MCF 10A (cell line): Measurements from ENCODE around the gene PPP1CC. TPM values are rescaled to one million over a fixed set of nuclear protein-coding genes. Genes with fewer than 3 reads are reported as not detected.

Experiments used
- BruUV-seq: library from RNA; stranded (reverse); fragments of 400-500 nt; replicated peaks from 2 replicates; lab custom pipeline; 2021; lab: Mats Ljungman, UMichigan
- CTCF ChIA-PET: fragments of 300-600 bp; sonication (Branson Sonifier 250); formaldehyde crosslinking; extraction: SDS; loops from one replicate; lab custom pipeline; 2021; ENCODE audit warnings: antibody characterized with exemption, inconsistent platforms; lab: Yijun Ruan, JAX
- POLR2A ChIA-PET: fragments of 300-600, 350-650 bp; sonication (Branson Sonifier 250); formaldehyde crosslinking; extraction: SDS; loops from one replicate; lab custom pipeline; 2020; ENCODE audit warnings: antibody characterized with exemption, inconsistent platforms; lab: Yijun Ruan, JAX
- DNase-seq: peaks from one replicate; pipeline ENCODE4 v3.0.0-alpha.2; 2018; ENCODE audit not compliant: unreplicated experiment
- H3K27ac Mint-ChIP-seq: one replicate; pipeline ENCODE4 v1.8.0; 2022; ENCODE audit warnings: mild to moderate bottlenecking, low read depth, mixed read lengths; ENCODE audit not compliant: unreplicated experiment
- H3K27me3 Mint-ChIP-seq: one replicate; pipeline ENCODE4 v1.8.0; 2022; ENCODE audit warnings: mixed read lengths; ENCODE audit not compliant: insufficient read depth, unreplicated experiment
- H3K36me3 Mint-ChIP-seq: one replicate; pipeline ENCODE4 v1.8.0; 2022; ENCODE audit warnings: mild to moderate bottlenecking, moderate library complexity, mixed read lengths; ENCODE audit not compliant: insufficient read depth, unreplicated experiment
- H3K4me1 Mint-ChIP-seq: one replicate; pipeline ENCODE4 v1.8.0; 2022; ENCODE audit warnings: mixed read lengths; ENCODE audit not compliant: insufficient read depth, unreplicated experiment
- H3K4me3 Mint-ChIP-seq: one replicate; pipeline ENCODE4 v1.8.0; 2022; ENCODE audit warnings: mild to moderate bottlenecking, moderate library complexity, mixed read lengths; ENCODE audit not compliant: unreplicated experiment
- H3K9me3 Mint-ChIP-seq: one replicate; pipeline ENCODE4 v1.8.0; 2022; ENCODE audit warnings: mixed read lengths; ENCODE audit not compliant: unreplicated experiment
- intact Hi-C: fragments of 100-400 bp; cut with micrococcal nuclease; formaldehyde crosslinking; loops from 2 replicates; pipeline ENCODE4 v1.14.1; 2022
- total RNA-seq: library from RNA; stranded (reverse); gene quantifications from 2 replicates; pipeline ENCODE4 v1.2.3, GENCODE V29; 2022
- TF ChIP-seq, protein P1 (sequence below): fragments of 200-600 bp; IDR thresholded peaks from one replicate; pipeline ENCODE4 v1.8.0; 2022; ENCODE audit warnings: antibody characterized with exemption, mild to moderate bottlenecking; ENCODE audit not compliant: unreplicated experiment

Gene PPP1CC
- total RNA-seq, 1 experiment from 2014 or later: 94.6 TPM

DNA sequence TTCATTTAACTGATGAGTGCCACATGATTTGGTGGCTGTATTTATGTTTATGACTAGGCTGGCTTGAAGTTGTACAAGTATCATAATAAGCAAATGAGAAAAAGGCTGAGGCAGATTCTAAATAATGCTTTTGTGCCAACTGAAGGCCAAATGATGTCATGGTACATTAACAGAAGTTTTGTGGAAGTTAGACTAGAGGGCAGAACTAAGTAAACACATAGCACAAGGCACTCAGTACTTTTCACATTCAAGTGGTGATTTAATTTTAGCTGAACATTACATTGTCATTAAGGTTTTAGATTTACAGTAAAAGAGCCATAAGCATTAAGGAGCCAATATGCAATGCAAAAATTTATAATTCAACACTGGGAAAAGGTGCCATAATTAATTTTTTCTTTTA, 21.1 kb downstream of the PPP1CC start:
- peaks cover 89% of the 10 kb centered on the region for H3K36me3 Mint-ChIP-seq
- no TSS peak for BruUV-seq
- TF ChIP-seq, protein P1, sequence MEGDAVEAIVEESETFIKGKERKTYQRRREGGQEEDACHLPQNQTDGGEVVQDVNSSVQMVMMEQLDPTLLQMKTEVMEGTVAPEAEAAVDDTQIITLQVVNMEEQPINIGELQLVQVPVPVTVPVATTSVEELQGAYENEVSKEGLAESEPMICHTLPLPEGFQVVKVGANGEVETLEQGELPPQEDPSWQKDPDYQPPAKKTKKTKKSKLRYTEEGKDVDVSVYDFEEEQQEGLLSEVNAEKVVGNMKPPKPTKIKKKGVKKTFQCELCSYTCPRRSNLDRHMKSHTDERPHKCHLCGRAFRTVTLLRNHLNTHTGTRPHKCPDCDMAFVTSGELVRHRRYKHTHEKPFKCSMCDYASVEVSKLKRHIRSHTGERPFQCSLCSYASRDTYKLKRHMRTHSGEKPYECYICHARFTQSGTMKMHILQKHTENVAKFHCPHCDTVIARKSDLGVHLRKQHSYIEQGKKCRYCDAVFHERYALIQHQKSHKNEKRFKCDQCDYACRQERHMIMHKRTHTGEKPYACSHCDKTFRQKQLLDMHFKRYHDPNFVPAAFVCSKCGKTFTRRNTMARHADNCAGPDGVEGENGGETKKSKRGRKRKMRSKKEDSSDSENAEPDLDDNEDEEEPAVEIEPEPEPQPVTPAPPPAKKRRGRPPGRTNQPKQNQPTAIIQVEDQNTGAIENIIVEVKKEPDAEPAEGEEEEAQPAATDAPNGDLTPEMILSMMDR: no peak

DNA sequence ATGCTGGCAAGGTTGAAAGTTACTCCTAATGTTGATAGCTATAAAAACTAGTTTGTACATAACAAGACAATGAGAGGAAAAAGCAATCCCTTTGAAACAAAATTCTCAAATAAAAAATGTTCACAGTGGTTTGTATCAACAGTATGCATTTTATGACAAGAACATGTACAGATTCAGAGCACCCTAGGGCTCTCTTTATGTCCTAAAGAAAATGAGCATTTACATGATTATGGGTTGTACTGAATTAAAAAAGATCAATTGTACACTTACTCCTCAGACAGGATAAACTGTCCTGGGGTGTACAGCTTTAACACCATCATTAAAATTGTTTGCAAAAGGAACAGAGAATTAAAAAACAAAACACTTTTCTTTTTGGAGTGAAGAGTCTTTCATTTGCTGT, 22.2 kb downstream of the PPP1CC start:
- no peak for DNase-seq
- peaks cover 81% of the 10 kb centered on the region for H3K36me3 Mint-ChIP-seq
- intact Hi-C loops: no loop called here
- TF ChIP-seq, protein P1: no peak
- no peaks in the 10 kb centered on the region for H3K9me3 Mint-ChIP-seq
- no peaks in the 10 kb centered on the region for H3K4me1 Mint-ChIP-seq
- H3K4me3 Mint-ChIP-seq: no peak overlapping the region
- CTCF ChIA-PET: interaction anchor here (0.5 kb wide), 1 partner anchor 169 kb away, joined by 3 read pairs; no protein-coding TSS in a partner anchor
- POLR2A ChIA-PET: interaction anchor here (0.5 to 1.3 kb wide), 3 partner anchors 11 to 680 kb away, joined by 3 to 4 read pairs (median 3); no protein-coding TSS in a partner anchor
- no peak overlapping the region for H3K27ac Mint-ChIP-seq
- no TSS peak for BruUV-seq
- H3K27me3 Mint-ChIP-seq: no peaks in the 10 kb centered on the region

More for the DNA sequence above, 21.1 kb downstream of the PPP1CC start:
- ChIA-PET CTCF (interaction anchor here (0.6 kb wide), 1 partner anchor 41 kb away, joined by 3 read pairs; no protein-coding TSS in a partner anchor), POLR2A (no interaction called here)
- no peak for DNase-seq
- no peaks in the 10 kb centered on the region for H3K4me1 Mint-ChIP-seq
- H3K27me3 Mint-ChIP-seq: no peaks in the 10 kb centered on the region
- H3K9me3 Mint-ChIP-seq: no peaks in the 10 kb centered on the region
- no peak overlapping the region for H3K27ac Mint-ChIP-seq
- H3K4me3 Mint-ChIP-seq: no peak overlapping the region
- intact Hi-C loops: no loop called here

DNA sequence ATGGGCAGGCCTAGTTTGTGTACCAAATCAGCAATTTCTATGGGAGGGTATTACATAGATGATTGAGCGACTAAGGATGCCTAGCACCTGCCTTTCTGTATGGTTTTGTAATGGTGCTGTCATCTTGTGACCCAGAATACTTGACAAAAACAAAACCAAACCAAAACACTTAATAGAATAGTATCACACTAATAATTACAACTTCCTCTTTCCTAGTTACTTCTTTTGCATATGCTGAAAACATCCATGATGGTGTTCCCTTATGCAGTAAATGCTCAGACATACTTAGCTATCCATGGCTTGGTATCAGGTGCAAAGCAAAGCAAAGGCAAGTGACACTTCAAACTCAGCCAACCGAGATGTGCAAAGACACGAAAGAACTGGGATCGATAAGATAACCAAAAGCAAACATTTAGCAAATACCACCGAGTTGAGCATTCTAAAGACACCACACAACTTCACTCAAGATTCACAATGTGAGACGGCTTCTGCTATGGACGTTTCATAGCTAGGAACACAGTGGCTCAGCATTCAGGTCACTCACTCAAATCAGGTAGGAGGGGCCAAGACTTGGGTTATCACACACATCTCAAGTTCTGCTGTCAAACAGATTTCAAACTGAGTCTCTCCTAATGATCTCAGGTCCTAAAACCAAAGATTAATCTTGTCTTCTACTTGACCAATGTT, 24.3 kb downstream of the PPP1CC start:
- POLR2A ChIA-PET: interaction anchor here (1.2 to 1.7 kb wide), 2 partner anchors 8 to 10 kb away, joined by 3 to 4 read pairs; no protein-coding TSS in a partner anchor
- no peak for DNase-seq
- no peaks in the 10 kb centered on the region for H3K27me3 Mint-ChIP-seq
- H3K9me3 Mint-ChIP-seq: no peaks in the 10 kb centered on the region
- intact Hi-C loops: no loop called here
- CTCF ChIA-PET: no interaction called here
- H3K27ac Mint-ChIP-seq: no peak overlapping the region
- TF ChIP-seq, protein P1: no peak
- no peaks in the 10 kb centered on the region for H3K4me1 Mint-ChIP-seq
- H3K36me3 Mint-ChIP-seq: peaks cover 59% of the 10 kb centered on the region
- H3K4me3 Mint-ChIP-seq: no peak overlapping the region
- no TSS peak for BruUV-seq

DNA sequence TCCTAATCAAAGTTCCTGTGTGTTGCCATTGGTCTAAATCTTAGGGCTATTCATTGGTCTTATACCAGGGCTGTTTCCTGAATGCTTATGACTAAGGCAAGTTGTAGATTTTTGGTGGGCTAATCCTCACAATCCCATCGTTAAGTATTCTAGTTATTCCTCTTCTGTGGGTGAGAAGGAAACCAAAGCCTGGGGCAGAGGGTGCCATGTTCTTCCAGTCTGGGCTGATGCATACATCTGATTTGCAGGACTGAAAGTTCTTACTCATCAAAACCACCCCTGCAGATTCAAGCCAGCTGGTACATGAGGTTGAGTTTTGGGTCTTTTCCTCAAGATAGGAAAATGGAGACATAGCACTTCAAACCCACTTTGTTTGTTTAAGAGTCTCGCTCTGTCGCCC, 25.7 kb downstream of the PPP1CC start:
- H3K4me1 Mint-ChIP-seq: no peaks in the 10 kb centered on the region
- H3K27me3 Mint-ChIP-seq: no peaks in the 10 kb centered on the region
- no peaks in the 10 kb centered on the region for H3K9me3 Mint-ChIP-seq
- ChIA-PET POLR2A (interaction anchor here (0.6 to 1.0 kb wide), 3 partner anchors 13 to 170 kb away, joined by 3 to 4 read pairs (median 4); no protein-coding TSS in a partner anchor), CTCF (no interaction called here)
- BruUV-seq: no TSS peak
- no peak overlapping the region for H3K4me3 Mint-ChIP-seq
- intact Hi-C loops: no loop called here
- TF ChIP-seq, protein P1: no peak
- H3K36me3 Mint-ChIP-seq: peaks cover 46% of the 10 kb centered on the region
- no peak for DNase-seq
- H3K27ac Mint-ChIP-seq: no peak overlapping the region
